HepG2 (cell line): Measurements from ENCODE around the gene FLAD1. TPM values are rescaled to one million over a fixed set of nuclear protein-coding genes. Genes with fewer than 3 reads are reported as not detected.

Experiments
- ATAC-seq: fragments of 200-7000 bp; cut with Tn5 transposase; 3 replicates; pipeline ENCODE4 v1.9.1; 2020; ENCODE audit warnings: mild to moderate bottlenecking, moderate library complexity
- BruUV-seq: library from RNA; stranded (reverse); fragments of 400-500 nt; replicated peaks from 2 replicates; lab custom pipeline; 2021; lab: Mats Ljungman, UMichigan
- CTCF ChIA-PET: fragments of 300-600 bp; formaldehyde crosslinking; extraction: SDS; loops from one replicate; lab custom pipeline; 2021; ENCODE audit warnings: low total read pairs, inconsistent platforms, low intra/inter-chr PET ratio; lab: Yijun Ruan, JAX
- POLR2A ChIA-PET: fragments of 350-600 bp; sonication (Branson Sonifier 250); formaldehyde crosslinking; loops from one replicate; lab custom pipeline; 2020; ENCODE audit warnings: antibody characterized with exemption, inconsistent platforms; lab: Yijun Ruan, JAX
- DNase-seq: peaks from one replicate; pipeline ENCODE4 v3.0.0-alpha.2; 2015; ENCODE audit warnings: low spot score
- FAIRE-seq: peaks from 3 replicates; lab custom pipeline; 2011; peaks lifted over from hg19 to GRCh38; lab: Jason Lieb, UNC
- H2AFZ ChIP-seq: one replicate; pipeline ENCODE4 v1.6.1; 2011; ENCODE audit warnings: low read length, inconsistent platforms
- H3K27ac ChIP-seq: fragments of 300-600 bp; 3 replicates; pipeline ENCODE4 v1.8.0; 2011; ENCODE audit warnings: mixed run types, mild to moderate bottlenecking, mixed read lengths, low read length, inconsistent platforms; ENCODE audit not compliant: insufficient read depth; ENCODE audit errors: extremely low read length
- H3K27me3 ChIP-seq, 2 experiments: fragments of 200-600 bp in 1 of 2; 2 replicates in 1 of 2; 3 replicates in 1 of 2; pipeline versions ENCODE4 v1.6.0 to v1.8.0; 2011; ENCODE audit warnings: low read length in 2 of 2, mild to moderate bottlenecking in 2 of 2, moderate library complexity in 2 of 2, inconsistent platforms in 1 of 2; ENCODE audit not compliant: insufficient read depth in 2 of 2, control insufficient read depth in 1 of 2
- H3K36me3 ChIP-seq, 2 experiments: fragments of 200-600 bp in 1 of 2; replicated peaks in 1 of 2; 2 replicates in 1 of 2; 3 replicates in 1 of 2; pipeline versions ENCODE4 v1.5.1 to v1.8.0; 2011; ENCODE audit warnings: low read length in 2 of 2, inconsistent platforms in 1 of 2; ENCODE audit not compliant: insufficient read depth in 2 of 2, control insufficient read depth in 1 of 2
- H3K4me1 ChIP-seq: 2 replicates; pipeline ENCODE4 v1.5.1; 2012; ENCODE audit warnings: low read length, inconsistent platforms; ENCODE audit not compliant: insufficient read depth
- H3K4me2 ChIP-seq: 2 replicates; pipeline ENCODE4 v1.6.0; 2011; ENCODE audit warnings: low read depth, low read length, inconsistent platforms
- H3K4me3 ChIP-seq, 3 experiments: fragments of 200-600 bp in 1 of 3; sonication (generic), shearing (Covaris generic) in 1 of 3; replicated peaks in 1 of 3; 2 replicates each; pipeline ENCODE4 v1.5.1; 2011 to 2016; ENCODE audit warnings: low read length in 3 of 3, inconsistent platforms in 2 of 3, low read depth in 2 of 3, mild to moderate bottlenecking in 2 of 3, control low read depth in 1 of 3, mixed read lengths in 1 of 3; ENCODE audit not compliant: insufficient read depth in 1 of 3
- H3K79me2 ChIP-seq: one replicate; pipeline ENCODE4 v1.6.1; 2011; ENCODE audit warnings: low read length, inconsistent platforms; ENCODE audit not compliant: insufficient read depth
- H3K9ac ChIP-seq: 2 replicates; pipeline ENCODE4 v1.6.0; 2011; ENCODE audit warnings: mild to moderate bottlenecking, low read depth, low read length, inconsistent platforms; ENCODE audit not compliant: insufficient read depth
- H3K9me3 ChIP-seq: 2 replicates; pipeline ENCODE4 v1.5.1; 2012; ENCODE audit warnings: mild to moderate bottlenecking, low read length
- H4K20me1 ChIP-seq: 2 replicates; pipeline ENCODE4 v1.6.0; 2011; ENCODE audit warnings: inconsistent platforms, mild to moderate bottlenecking, low read length, moderate library complexity; ENCODE audit not compliant: insufficient read depth
- AGO2 ChIP-seq: fragments of 200-400 bp; formaldehyde crosslinking; optimal IDR thresholded peaks from 2 replicates; pipeline ENCODE3; 2017; ENCODE audit warnings: mild to moderate bottlenecking, low read depth, low read length, moderate library complexity
- ELF4 ChIP-seq: sonication (generic); formaldehyde crosslinking; IDR thresholded peaks from 2 replicates; pipeline ENCODE4 v1.5.0; 2020; ENCODE audit warnings: missing genetic modification reagents, mild to moderate bottlenecking, moderate library complexity, borderline replicate concordance
- FOSL1 ChIP-seq: sonication (generic); formaldehyde crosslinking; IDR thresholded peaks from 2 replicates; pipeline ENCODE4 v1.9.0; 2021; ENCODE audit warnings: missing genetic modification reagents, borderline replicate concordance
- MAZ ChIP-seq, 2 experiments: sonication (generic) in 1 of 2; formaldehyde crosslinking in 1 of 2; IDR thresholded peaks; 2 replicates each; pipeline versions ENCODE4 v1.5.0 to v1.6.1; 2012 to 2020; ENCODE audit warnings: low read depth in 2 of 2, mild to moderate bottlenecking in 2 of 2, borderline replicate concordance in 1 of 2, improper control_type of control experiment in 1 of 2, low read length in 1 of 2, missing genetic modification reagents in 1 of 2, moderate library complexity in 1 of 2
- MIXL1 ChIP-seq: IDR thresholded peaks from 2 replicates; pipeline ENCODE4 v1.6.1; 2016
- NCOA5 ChIP-seq: sonication (generic); formaldehyde crosslinking; IDR thresholded peaks from 2 replicates; pipeline ENCODE4 v1.4.0; 2020; ENCODE audit warnings: missing genetic modification reagents
- RORA ChIP-seq: sonication (generic); formaldehyde crosslinking; IDR thresholded peaks from 2 replicates; pipeline ENCODE4 v1.5.0; 2020; ENCODE audit warnings: mild to moderate bottlenecking, missing genetic modification reagents, moderate library complexity
- ZNF619 ChIP-seq: sonication (generic); formaldehyde crosslinking; IDR thresholded peaks from 2 replicates; pipeline ENCODE4 v1.4.0; 2020; ENCODE audit warnings: mild to moderate bottlenecking, missing genetic modification reagents
- WGBS: methylation state at CpG from one replicate; pipeline ENCODE4 v1.1.6; 2017; ENCODE audit warnings: low lambda C conversion rate; 5-methylcytosine and 5-hydroxymethylcytosine counted together
- in situ Hi-C: cut with HindIII; loops from 2 replicates; pipeline ENCODE4 v1.10.0; 2017; ENCODE audit warnings: low pct_unique_long_range_greater_than_20kb; ENCODE audit not compliant: extremely low pct_ligation_motif_present
- intact Hi-C: fragments of 100-400 bp; cut with micrococcal nuclease; formaldehyde crosslinking; loops from one replicate; pipeline ENCODE4 v1.10.0; 2022; ENCODE audit not compliant: unreplicated experiment
- polyA plus RNA-seq, 8 experiments: library from polyadenylated mRNA; depleted of rRNA in 3 of 8; stranded (reverse) in 7 of 8; unstranded in 1 of 8; fragments of >200 nt; fragmentation: Illumina TruSeq in 4 of 8; extraction: Trizol in 4 of 8; gene quantifications; 2 replicates each; pipeline versions ENCODE4 v1.2.1 to v1.2.3, GENCODE V29; 2011 to 2016; ENCODE audit warnings: low read depth in 4 of 8, missing spikeins in 1 of 8, mixed read lengths in 1 of 8; ENCODE audit not compliant: insufficient read depth in 1 of 8
- total RNA-seq, 5 experiments: library from RNA; depleted of rRNA; stranded (reverse); fragments of >200 nt; fragmentation: Illumina TruSeq; extraction: Trizol; gene quantifications; 2 replicates each; pipeline ENCODE4 v1.2.3, GENCODE V29; 2016; ENCODE audit warnings: low read depth in 1 of 5

Gene FLAD1
- total and polyA plus RNA-seq, 2 of the 13 experiments (the other 11 are each of a cell fraction or from before 2014, with no cell fraction given): 25.9 to 32.8 TPM

DNA sequence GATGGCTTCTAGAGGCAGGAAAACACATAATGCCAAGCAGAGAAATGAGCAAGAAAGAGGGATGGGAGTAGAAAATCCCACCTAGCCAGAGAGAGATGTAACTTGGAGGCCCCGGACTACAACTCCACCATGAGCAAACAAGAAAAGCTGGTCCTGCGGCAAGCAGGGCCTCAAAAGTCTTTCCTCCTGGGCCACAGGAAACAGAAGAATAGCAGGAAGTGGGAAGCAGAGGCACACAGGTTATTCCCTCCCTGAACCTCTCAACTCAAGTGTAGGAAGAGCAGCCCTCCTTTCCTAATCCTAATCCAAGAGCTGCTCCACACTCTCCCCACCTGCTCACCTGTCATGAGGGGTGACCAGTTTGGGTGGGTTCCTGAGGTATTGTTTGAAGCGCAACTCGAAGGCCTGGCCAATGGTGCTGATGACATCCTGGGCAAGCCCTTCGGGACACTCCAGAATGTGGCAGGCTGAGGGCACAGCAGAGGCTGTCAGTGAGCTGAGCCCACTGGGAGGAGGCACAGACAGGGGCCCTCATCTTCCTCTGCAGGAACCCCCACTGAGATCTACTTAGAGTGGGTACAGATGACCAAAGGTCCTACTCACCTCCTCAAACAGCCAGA, 15.7 kb upstream of the FLAD1 start:
- Histone ChIP-seq H3K9me3 (no peaks in the 10 kb centered on the region), H4K20me1 (no peaks in the 10 kb centered on the region), H2AFZ (no peak overlapping the region), H3K27ac (no peak overlapping the region), H3K36me3 (peaks cover 23 to 59% of the 10 kb centered on the region in 2 experiments), H3K79me2 (peaks cover 46% of the 10 kb centered on the region)
- DNase-seq: no peak
- intact Hi-C loops (no loop called here), in situ Hi-C loops (no loop called here)
- CTCF ChIA-PET: no interaction called here
- WGBS: 87% methylated on average over 5 of the region's 5 CpGs
- no peak for ATAC-seq
- POLR2A ChIA-PET: no interaction called here
- BruUV-seq: no TSS peak
- TF ChIP-seq MIXL1 (no peak), FOSL1 (CRISPR knock-in tag) (no peak), NCOA5 (CRISPR knock-in tag) (no peak), ZNF619 (CRISPR knock-in tag) (no peak), RORA (CRISPR knock-in tag) (no peak), ELF4 (CRISPR knock-in tag) (no peak)
- TF ChIP-seq, all 625 proteins: peak for 0
- H3K4me2 ChIP-seq: no peak overlapping the region
- no peaks in the 10 kb centered on the region for H3K27me3 ChIP-seq
- H3K4me1 ChIP-seq: peaks cover 81% of the 10 kb centered on the region
- FAIRE-seq: no peak
- H3K4me3 ChIP-seq: no peak overlapping the region
- no peak overlapping the region for H3K9ac ChIP-seq

DNA sequence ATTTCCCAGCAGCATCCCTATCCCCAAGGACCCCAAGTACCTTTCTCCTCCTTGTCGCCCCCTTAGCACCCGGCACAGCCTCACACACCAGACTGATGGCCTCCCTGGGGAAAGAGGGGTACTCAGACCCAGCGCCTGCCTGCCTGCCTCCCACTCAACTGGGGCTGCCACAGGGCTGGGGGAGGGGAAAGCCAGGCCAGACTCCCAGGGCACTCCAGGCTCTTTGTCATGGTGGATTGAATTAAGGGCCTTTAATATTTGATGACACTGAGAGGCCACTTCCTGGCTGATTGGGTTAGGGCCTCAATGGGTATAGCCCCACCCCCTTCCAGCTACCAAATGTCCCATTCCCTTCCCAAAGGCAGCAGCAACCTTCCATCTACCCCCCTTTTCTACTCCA, 14.4 kb upstream of the FLAD1 start:
- intact Hi-C loops (no loop called here), in situ Hi-C loops (no loop called here)
- peak overlapping the region; percentile 38 for H3K27ac ChIP-seq
- no peaks in the 10 kb centered on the region for H3K9me3 ChIP-seq
- no peak for ATAC-seq
- no peaks in the 10 kb centered on the region for H3K27me3 ChIP-seq
- WGBS: 91% methylated on average over 3 of the region's 3 CpGs
- DNase-seq: no peak
- FAIRE-seq: no peak
- H3K9ac ChIP-seq: peak overlapping the region; percentile 63; the same call in 1 of the 2 replicates
- peaks cover 41% of the 10 kb centered on the region for H3K79me2 ChIP-seq
- H3K36me3 ChIP-seq: peaks cover 21 to 49% of the 10 kb centered on the region in 2 experiments
- H4K20me1 ChIP-seq: no peaks in the 10 kb centered on the region
- peaks cover 77% of the 10 kb centered on the region for H3K4me1 ChIP-seq
- H2AFZ ChIP-seq: no peak overlapping the region
- BruUV-seq: no TSS peak
- ChIA-PET CTCF (no interaction called here), POLR2A (no interaction called here)
- peak; percentile 19 for TF ChIP-seq AGO2
- no peak for TF ChIP-seq MAZ (IDR thresholded peaks at IDR 0.05; ENCODE audit: borderline replicate concordance, low read depth, low read length)
- no peak for TF ChIP-seq MAZ (CRISPR knock-in tag; IDR thresholded peaks at IDR 0.05; ENCODE audit: low read depth)
- H3K4me3 ChIP-seq: peak overlapping the region in 1 of 3 experiments; percentile 75; a peak in 2 of 6 replicates
- peak overlapping the region; percentile 100 for H3K4me2 ChIP-seq
